Coronary artery (tissue), 2 donors: ENCODE results near the gene QPCT.

Experiments used
- DNase-seq: peaks from one replicate; pipeline ENCODE4 v3.0.0-alpha.2; 2017; ENCODE audit warnings: low spot score
- H3K27ac ChIP-seq, 2 donors: fragments of 200-600 bp; sonication (generic); one replicate each; pipeline ENCODE4 v1.5.1; 2016 to 2019
- H3K4me3 ChIP-seq: fragments of 200-600 bp; sonication (generic); 2 replicates; pipeline ENCODE4 v1.5.1; 2016; ENCODE audit warnings: mild to moderate bottlenecking, moderate library complexity
- TF ChIP-seq, protein P1 (sequence below): fragments of 200-600 bp; sonication (generic); IDR thresholded peaks from one replicate; pipeline ENCODE4 v1.5.1; 2019; ENCODE audit warnings: antibody characterized with exemption

QPCT gene

DNA sequence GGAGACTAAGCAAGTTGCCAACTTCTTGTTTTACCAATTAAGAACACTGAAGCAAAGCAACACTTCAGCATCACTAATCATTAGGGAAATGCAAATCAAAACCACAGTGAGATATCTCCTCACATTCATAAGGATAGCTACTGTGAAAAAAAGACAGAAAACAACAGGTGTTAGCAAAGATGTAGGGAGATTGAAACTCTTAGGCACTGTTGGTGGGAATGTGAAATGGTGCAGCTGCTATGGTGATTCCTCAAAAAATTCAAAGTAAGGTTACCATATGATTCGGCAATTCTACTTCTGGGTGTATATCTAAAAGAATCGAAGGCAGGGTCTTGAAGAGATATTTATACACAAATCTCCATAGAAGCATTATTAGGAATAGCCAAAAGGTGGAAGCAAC lies 11.2 kb upstream of the QPCT start:
- Histone ChIP-seq H3K4me3 (no peak overlapping the region), H3K27ac (no peak overlapping the region)
- DNase-seq = no peak
- TF ChIP-seq, protein P1, sequence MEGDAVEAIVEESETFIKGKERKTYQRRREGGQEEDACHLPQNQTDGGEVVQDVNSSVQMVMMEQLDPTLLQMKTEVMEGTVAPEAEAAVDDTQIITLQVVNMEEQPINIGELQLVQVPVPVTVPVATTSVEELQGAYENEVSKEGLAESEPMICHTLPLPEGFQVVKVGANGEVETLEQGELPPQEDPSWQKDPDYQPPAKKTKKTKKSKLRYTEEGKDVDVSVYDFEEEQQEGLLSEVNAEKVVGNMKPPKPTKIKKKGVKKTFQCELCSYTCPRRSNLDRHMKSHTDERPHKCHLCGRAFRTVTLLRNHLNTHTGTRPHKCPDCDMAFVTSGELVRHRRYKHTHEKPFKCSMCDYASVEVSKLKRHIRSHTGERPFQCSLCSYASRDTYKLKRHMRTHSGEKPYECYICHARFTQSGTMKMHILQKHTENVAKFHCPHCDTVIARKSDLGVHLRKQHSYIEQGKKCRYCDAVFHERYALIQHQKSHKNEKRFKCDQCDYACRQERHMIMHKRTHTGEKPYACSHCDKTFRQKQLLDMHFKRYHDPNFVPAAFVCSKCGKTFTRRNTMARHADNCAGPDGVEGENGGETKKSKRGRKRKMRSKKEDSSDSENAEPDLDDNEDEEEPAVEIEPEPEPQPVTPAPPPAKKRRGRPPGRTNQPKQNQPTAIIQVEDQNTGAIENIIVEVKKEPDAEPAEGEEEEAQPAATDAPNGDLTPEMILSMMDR = no peak

DNA sequence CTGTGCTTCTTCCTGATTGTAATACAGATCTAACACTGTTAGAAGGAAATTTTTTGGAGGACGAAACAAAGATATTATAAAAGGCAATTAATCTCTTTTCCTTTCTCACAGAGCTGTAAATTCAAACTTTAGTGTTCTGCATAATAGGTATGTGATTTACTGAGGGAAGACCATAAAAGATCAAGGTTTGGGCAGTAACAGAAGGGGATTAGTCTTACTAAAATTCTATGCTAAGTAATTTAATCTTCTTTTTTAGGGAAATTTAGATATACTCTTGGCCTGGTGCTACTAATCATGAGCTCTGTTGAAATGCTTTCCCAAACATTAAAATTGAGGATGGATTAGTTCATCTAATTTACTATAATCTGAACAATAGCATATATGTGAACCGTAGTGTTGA lies 8.8 kb upstream of the QPCT start:
- no peak for DNase-seq
- no peak overlapping the region for H3K4me3 ChIP-seq

DNA sequence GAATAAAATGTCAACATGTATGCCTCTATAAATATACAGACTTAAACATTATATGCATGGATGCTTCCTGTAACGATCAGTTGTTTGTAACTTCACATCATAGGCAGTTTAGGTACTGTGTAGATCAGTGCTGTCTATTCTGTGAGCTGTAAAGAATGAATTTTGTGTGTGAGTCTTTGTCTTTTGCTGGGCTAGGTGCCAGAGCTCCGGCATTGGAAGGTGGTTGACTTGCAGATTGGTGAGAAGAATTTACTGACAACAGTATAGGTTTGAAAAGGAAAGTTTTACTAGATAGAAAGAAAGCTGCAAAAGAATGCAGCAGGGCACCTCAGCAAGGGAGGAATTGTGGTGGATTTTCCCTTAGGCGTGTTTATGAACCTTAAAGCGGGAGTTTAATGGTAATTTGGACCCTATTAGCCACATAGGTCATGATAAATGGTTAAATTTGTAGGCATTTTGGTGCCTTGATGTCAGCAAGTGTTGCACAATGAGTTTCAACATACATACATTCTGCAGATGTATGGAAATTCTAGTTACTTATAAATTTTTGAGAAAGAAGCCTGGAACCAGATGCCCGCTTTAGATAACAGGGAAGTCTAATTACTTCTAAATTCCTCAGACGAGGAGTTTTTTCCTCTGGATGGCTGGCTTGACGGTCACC lies 6.7 kb upstream of the QPCT start:
- TF ChIP-seq, protein P1 = no peak
- DNase-seq = no peak
- no peak overlapping the region for H3K27ac ChIP-seq
- H3K4me3 ChIP-seq = no peak overlapping the region

More for the DNA sequence above, 8.8 kb upstream of the QPCT start:
- H3K27ac ChIP-seq = no peak overlapping the region
- TF ChIP-seq, protein P1 = no peak

DNA sequence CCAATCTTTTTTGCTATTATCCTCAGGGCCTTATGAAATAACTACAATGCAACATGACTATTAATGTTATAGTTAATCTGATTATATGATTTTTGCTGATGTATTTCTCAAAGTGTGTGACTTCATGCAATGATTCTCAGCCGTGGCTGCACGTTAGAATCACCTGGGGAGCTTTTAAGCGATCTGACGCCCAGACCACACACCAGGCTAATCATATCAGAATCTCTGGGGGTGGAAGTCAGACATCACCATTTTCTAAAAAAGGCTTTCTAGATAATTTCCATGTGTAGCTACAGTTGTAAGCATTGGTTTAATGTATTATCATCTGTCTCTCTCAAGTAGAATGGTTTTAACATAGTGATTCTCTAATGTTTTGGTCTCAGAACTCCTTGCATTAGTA lies 5.5 kb upstream of the QPCT start:
- TF ChIP-seq, protein P1 = no peak
- H3K27ac ChIP-seq = no peak overlapping the region
- no peak for DNase-seq
- H3K4me3 ChIP-seq = no peak overlapping the region

DNA sequence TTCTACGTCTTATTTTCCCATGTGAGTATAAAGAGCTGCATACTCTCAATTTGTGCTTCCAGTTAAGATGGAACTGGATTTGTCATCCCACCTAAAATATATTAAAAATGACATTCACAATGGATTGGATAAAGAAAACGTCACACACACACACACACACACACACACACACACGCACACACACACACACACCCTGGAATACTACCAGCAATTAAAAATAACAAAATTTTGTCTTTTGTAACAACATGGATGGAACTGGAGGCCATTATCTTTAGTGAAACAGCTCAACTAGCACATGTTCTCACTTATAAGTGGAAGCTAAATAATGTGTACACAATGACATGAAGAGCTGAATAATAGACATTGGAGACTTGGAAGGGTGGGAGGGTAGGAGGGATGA lies 3.8 kb upstream of the QPCT start:
- Histone ChIP-seq H3K27ac (no peak overlapping the region), H3K4me3 (no peak overlapping the region)
- DNase-seq = no peak
- TF ChIP-seq, protein P1 = no peak

DNA sequence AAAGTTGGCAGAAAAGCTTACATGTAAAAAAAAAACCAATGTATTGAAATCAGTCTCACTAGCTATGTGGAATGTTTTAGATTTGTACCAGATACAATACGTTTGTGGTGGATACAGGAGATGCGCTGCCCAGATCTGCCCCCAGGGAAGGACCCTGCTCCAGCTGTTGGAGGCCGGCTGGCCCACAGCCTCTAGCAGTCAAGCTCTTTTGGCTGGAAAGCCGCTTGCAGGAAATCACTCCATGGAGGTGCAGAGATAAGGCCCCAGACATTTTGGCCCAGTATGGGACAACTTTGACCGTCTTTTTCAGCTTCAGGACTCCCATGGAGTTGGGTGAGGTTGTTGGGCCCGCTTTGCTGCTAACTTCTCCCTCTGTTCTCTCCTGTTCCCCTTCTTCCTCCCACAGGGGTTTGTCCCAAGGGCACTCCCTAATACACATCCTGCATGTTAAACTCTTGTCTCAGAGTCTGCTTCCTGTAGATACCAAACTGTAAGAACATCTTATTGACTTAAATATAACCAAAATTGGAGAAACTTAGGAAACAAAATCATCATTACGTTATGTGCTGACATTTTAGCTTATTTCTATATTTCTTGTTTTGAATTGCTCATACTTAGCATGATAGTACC lies 1.7 kb upstream of the QPCT start:
- no peak overlapping the region for H3K27ac ChIP-seq
- TF ChIP-seq, protein P1 = no peak
- no peak overlapping the region for H3K4me3 ChIP-seq
- DNase-seq = no peak
